ENCODE results near the gene GRB7.
"Not testable (repeated sequence)": the region's sequence is repeated elsewhere in the genome, so short reads cannot be mapped to it uniquely, and the experiment has no call there.

The GRB7 gene

GRCh38 chr17:39752241-39752881, 14.6 kb downstream of the GRB7 start:
- DNase-seq (ENCODE audit: low spot score): no peak

GRCh38 chr17:39753514-39754160, 15.9 kb downstream of the GRB7 start:
- peak; percentile 33 for DNase-seq (ENCODE audit: low spot score)

DNA sequence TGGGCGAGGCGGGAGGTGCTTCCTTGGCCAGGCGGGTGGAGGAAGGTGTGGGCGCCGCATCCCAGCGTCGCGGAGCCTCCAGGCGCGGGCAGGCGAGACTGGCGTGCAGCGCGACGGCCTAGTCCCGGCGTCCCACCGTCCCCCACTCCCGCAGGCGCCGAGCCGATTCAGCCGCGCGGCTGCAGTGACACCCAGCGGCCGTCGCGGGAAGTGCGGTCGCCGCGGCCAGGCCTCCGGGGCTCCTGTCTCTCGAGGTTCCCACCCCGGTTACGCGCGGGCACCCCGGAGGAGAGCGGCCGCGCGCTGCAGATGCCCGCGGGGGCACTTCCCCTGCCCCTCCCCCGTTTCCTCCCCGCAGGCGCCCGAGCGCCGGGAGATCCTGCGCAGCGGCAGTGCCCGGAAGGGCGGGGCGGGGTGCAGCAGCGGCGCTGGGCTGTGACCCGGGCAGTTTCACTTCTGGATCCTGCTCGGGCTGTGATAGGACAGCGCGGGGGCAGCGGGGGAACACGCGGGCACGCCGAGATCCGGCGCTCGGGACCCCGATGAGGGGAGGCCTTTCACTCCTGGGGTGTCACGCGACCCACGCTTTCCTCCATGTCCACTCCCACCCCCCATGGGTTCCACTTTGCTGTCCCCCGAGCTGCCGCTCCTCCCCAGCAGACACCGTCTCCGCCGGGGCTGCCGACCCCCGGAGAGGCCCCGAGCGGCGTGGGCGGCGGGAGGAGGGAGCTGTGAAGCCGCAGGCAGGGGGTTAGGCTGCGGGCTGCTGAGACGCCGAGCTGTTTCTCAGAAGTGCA, 16.6 kb downstream of the GRB7 start:
- peak; percentile 88 for DNase-seq (ENCODE audit: low spot score)

- DNase-seq (ENCODE audit: low spot score): no peak
Observed at GRCh38 chr17:39754958-39755553, 17.3 kb downstream of the GRB7 start.

- DNase-seq (ENCODE audit: low spot score): no peak
Observed at GRCh38 chr17:39755554-39756379, 18.0 kb downstream of the GRB7 start.

GRCh38 chr17:39756380-39757079, 18.8 kb downstream of the GRB7 start:
- no peak for DNase-seq (ENCODE audit: low spot score)

- DNase-seq (ENCODE audit: low spot score): no peak
Observed at GRCh38 chr17:39757176-39757662, 19.5 kb downstream of the GRB7 start.

DNA sequence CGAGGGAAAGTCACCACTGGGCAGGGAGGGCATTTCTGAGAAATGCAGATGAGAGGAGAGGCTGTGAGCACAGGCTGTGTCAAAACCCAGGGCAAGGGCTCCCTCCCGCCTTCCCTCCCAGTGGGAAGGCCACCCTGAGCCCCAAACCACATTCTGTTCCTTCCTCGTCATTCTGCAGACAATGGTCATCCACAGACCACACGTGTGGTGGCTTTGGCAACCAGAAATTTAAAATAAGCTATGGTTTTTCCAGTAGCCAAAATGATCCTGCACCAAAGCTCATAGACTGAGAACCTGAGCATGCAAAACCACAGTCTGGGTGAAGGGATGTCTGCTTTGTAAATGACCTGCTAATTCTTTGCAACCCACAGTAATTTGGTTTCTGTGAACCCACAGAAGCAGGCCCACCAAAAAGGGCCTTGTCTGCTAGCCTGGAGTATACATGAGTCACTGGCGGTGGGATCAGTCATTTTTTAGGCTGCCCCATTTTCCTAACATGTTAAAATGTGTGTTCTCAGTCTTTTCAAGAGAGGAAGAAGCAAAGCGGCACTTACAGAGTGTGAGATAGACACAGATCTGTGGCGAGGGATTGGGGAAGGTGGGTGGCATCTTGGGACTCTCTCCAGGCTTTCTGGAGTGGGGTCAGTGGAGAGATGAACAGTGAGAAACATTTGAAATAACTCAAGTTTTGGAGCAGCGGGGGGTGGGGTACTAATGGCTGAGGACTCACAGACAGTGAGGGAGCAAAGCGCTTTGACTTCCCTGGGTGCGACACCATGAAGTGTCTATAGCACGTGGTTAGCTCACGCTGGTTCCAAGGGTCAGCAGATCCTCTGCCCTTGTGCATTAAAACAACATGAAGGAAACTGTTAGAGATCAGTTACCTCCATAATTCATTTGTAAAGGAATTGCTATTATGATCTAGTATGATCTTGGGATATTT, 20.5 kb downstream of the GRB7 start:
- no peak for DNase-seq (ENCODE audit: low spot score)

- no peak for DNase-seq (ENCODE audit: low spot score)
Observed at GRCh38 chr17:39759204-39759603, 21.5 kb downstream of the GRB7 start.

DNA sequence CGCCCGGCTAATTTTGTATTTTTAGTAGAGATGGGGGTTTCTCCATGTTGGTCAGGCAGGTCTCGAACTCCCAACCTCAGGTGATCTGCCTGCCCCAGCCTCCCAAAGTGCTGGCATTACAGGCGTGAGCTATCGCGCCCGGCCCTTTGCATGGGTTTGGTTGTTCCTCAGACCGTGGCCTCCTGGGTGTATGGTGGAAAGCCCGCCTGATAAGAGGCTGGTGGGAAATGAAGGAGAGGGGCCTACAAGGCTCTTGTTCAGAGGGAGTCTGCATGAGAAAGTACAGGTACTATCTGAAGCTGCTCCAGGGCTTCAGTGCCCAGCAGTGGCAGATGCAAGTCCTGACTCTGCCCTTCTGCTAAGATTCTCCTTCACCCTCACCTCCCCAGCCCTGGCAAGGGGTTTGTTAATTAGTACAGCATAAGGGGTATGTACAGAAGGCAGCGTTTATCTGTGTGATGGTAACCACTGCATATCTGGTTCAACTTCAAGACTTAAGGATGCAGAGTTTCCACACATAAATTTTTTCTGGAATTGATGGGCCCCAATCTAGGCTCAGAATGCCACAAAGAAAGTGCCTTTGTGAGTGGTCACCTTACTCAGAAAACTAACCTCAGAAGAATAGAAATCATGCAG, 24.2 kb downstream of the GRB7 start:
- no peak for DNase-seq (ENCODE audit: low spot score)

- DNase-seq (ENCODE audit: low spot score): no peak
Observed at GRCh38 chr17:39763051-39763820, 25.5 kb downstream of the GRB7 start.

DNA sequence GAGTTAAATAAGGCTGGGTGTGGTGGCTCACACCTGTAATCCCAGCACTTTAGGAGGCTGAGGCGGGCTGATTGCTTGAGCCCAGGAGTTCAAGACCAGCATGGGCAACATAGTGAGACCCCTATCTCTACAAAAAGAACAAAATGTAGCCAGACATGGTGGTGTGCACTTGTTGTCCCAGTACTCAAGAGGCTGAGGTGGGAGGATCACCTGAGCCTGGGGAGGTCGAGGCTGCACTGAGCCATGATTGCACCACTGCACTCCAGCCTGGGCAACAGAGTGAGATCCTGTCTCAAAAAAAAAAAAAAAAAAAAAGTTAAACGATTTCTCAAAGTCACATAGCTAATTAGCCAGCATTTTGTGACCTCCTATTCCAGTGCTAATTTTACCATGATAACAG, 26.4 kb downstream of the GRB7 start:
- not testable (repeated sequence) for DNase-seq (ENCODE audit: low spot score)

GRCh38 chr17:39765175-39765574, 27.4 kb downstream of the GRB7 start:
- DNase-seq (ENCODE audit: low spot score): no peak

GRCh38 chr17:39765766-39766165, 28.0 kb downstream of the GRB7 start:
- DNase-seq (ENCODE audit: low spot score): no peak

GRCh38 chr17:39767147-39767546, 29.4 kb downstream of the GRB7 start:
- no peak for DNase-seq (ENCODE audit: low spot score)

DNA sequence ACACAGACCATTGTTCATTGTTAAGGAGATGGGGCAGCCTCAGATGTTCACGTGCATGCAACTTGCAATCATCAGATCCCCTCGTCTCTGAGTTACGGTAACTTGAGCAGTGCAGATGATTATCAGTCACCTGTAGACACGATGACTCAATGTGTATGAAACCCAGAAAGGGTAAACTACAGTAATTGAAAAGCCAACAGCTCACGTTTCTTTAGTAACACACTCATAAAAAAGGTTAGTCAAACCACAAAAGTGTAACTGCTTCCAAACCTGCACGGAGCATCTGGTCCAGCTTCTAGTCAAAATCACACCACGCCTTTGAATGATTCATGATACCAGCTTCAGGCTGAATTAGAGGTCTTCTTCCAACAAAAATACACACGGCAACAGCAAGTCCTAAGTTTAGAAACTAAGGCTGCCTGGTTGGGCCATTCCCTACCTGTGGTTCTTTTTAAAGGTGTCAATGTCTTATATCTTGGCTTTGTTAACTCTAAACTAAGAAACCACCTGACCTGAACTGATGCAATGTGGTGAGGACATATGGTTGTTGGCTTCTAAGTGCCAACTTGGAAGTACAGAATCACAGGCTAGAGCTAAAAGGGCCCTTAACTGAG, 32.3 kb downstream of the GRB7 start:
- no peak for DNase-seq (ENCODE audit: low spot score)

GRCh38 chr17:39772415-39772814, 34.7 kb downstream of the GRB7 start:
- DNase-seq (ENCODE audit: low spot score): no peak

Data from putamen (tissue), 1 donor.